ENCODE results near the gene CR1. TPM values are rescaled to one million over a fixed set of nuclear protein-coding genes. Genes with fewer than 3 reads are reported as not detected.
A peak's percentile ranks its signal among the peaks of the same experiment; 100 is the strongest.

CR1 gene
- total RNA-seq = 10 to 100 TPM; 10.1 to 11.5 TPM
- polyA plus RNA-seq = 1 to 10 TPM; 4.1 to 9.3 TPM

GRCh38 chr1:207495801-207496792 lies at the start of gene CR1:
TSS of gene CR1 (plus strand) at chr1:207496157. CDS start at chr1:207496268, 111 bp downstream.
- Mint-ChIP-seq H3K4me1 (peaks cover 5 to 13% (median 11%) of the 10 kb centered on the region in 4 donors), H3K36me3 (no peaks in the 10 kb centered on the region), H3K27ac (peak within 1 kb of the TSS in 5 of 7 donors; percentile 39 to 76 (median 58)), H3K27me3 (peaks cover 13 to 20% of the 10 kb centered on the region in 2 donors), H3K9me3 (no peaks in the 10 kb centered on the region), H3K4me3 (peak within 1 kb of the TSS; percentile 76 to 88 (median 82))
- peak in 4 of 5 donors; percentile 17 to 42 (median 30) for DNase-seq
- peak within 1 kb of the TSS in 1 of 2 donors; percentile 10 for H3K4me3 ChIP-seq (ENCODE audit: low read length in 2 of 2)
- no peak within 1 kb of the TSS for H3K27ac ChIP-seq (ENCODE audit: low read depth, low read length)
- H3K27me3 ChIP-seq (ENCODE audit: insufficient read depth, low read length) = peaks cover 6% of the 10 kb centered on the region
- no peaks in the 10 kb centered on the region for H3K36me3 ChIP-seq (ENCODE audit: insufficient read depth, low read length)
- peaks cover 6% of the 10 kb centered on the region for H3K4me1 ChIP-seq (ENCODE audit: insufficient read depth, low read length)
- intact Hi-C loops (cut with micrococcal nuclease) = no loop called here
- POLR2A ChIA-PET (ENCODE audit: partially characterized antibody) = interaction anchor here (0.7 to 1.3 kb wide), 4 partner anchors 32 to 42 kb away, joined by 3 to 5 read pairs (median 4); partner anchors contain the start of gene CR2
- H3K9me3 ChIP-seq (ENCODE audit: control insufficient read depth in 1 of 2, low read length in 2 of 2) = no peaks in the 10 kb centered on the region
- CTCF ChIA-PET (ENCODE audit: partially characterized antibody) = interaction anchor here (0.9 to 2.0 kb wide), 4 partner anchors 41 to 412 kb away, joined by 3 to 12 read pairs (median 5); partner anchors contain the start of genes C4BPB and CR2

GRCh38 chr1:207453710-207454045 lies 42.3 kb upstream of the CR1 start:
- H3K36me3 ChIP-seq (ENCODE audit: insufficient read depth, low read length) = no peaks in the 10 kb centered on the region
- H3K4me3 ChIP-seq (ENCODE audit: low read length in 2 of 2) = peak overlapping the region in 1 of 2 donors; percentile 25
- H3K27ac Mint-ChIP-seq = peak overlapping the region in 1 of 7 donors; percentile 24
- H3K27ac ChIP-seq (ENCODE audit: low read depth, low read length) = no peak overlapping the region
- H3K4me1 Mint-ChIP-seq = peaks cover 7 to 16% (median 12%) of the 10 kb centered on the region in 4 donors
- peaks cover 29% of the 10 kb centered on the region for H3K4me1 ChIP-seq (ENCODE audit: insufficient read depth, low read length)
- intact Hi-C loops (cut with micrococcal nuclease) = loop anchor here (1.0 kb wide), 1 partner anchor 46 kb away; no protein-coding TSS in a partner anchor
- H3K4me3 Mint-ChIP-seq = peak overlapping the region; percentile 43 to 82 (median 68)
- peaks cover 19% of the 10 kb centered on the region for H3K27me3 ChIP-seq (ENCODE audit: insufficient read depth, low read length)
- peaks cover 22 to 28% of the 10 kb centered on the region in 2 donors for H3K27me3 Mint-ChIP-seq
- CTCF ChIA-PET (ENCODE audit: partially characterized antibody) = interaction anchor here (0.9 to 5.4 kb wide), 7 partner anchors 10 to 370 kb away, joined by 3 to 51 read pairs (median 5); partner anchors contain the start of gene CR1
- no peaks in the 10 kb centered on the region for H3K9me3 ChIP-seq (ENCODE audit: control insufficient read depth in 1 of 2, low read length in 2 of 2)
- DNase-seq = no peak
- POLR2A ChIA-PET (ENCODE audit: partially characterized antibody) = interaction anchor here (1.0 to 1.8 kb wide), 3 partner anchors 10 to 46 kb away, joined by 3 to 7 read pairs (median 4); partner anchors contain the start of gene CR1
- H3K9me3 Mint-ChIP-seq = no peaks in the 10 kb centered on the region
- H3K36me3 Mint-ChIP-seq = no peaks in the 10 kb centered on the region

- Mint-ChIP-seq H3K4me3 (peak within 1 kb of the TSS; percentile 62 to 82 (median 74)), H3K4me1 (peaks cover 7 to 16% (median 12%) of the 10 kb centered on the region in 4 donors), H3K27ac (peak within 1 kb of the TSS in 2 of 7 donors; percentile 24 to 53), H3K9me3 (no peaks in the 10 kb centered on the region), H3K27me3 (peaks cover 22 to 28% of the 10 kb centered on the region in 2 donors), H3K36me3 (no peaks in the 10 kb centered on the region)
- DNase-seq = peak; percentile 25 to 44 (median 29)
- Histone ChIP-seq H3K4me1 (ENCODE audit: insufficient read depth, low read length) (peaks cover 34% of the 10 kb centered on the region), H3K4me3 (ENCODE audit: low read length in 2 of 2) (peak within 1 kb of the TSS in 1 of 2 donors; percentile 25), H3K36me3 (ENCODE audit: insufficient read depth, low read length) (no peaks in the 10 kb centered on the region), H3K9me3 (ENCODE audit: control insufficient read depth in 1 of 2, low read length in 2 of 2) (no peaks in the 10 kb centered on the region), H3K27ac (ENCODE audit: low read depth, low read length) (no peak within 1 kb of the TSS), H3K27me3 (ENCODE audit: insufficient read depth, low read length) (peaks cover 19% of the 10 kb centered on the region)
- CTCF ChIA-PET (ENCODE audit: partially characterized antibody) = interaction anchor here (0.6 to 5.4 kb wide), 8 partner anchors 10 to 370 kb away, joined by 3 to 51 read pairs (median 4); partner anchors contain the start of gene CR1
- POLR2A ChIA-PET (ENCODE audit: partially characterized antibody) = interaction anchor here (1.0 to 1.8 kb wide), 4 partner anchors 9 to 45 kb away, joined by 3 to 7 read pairs (median 4); partner anchors contain the start of gene CR1
- intact Hi-C loops (cut with micrococcal nuclease) = loop anchor here (1.0 kb wide), 1 partner anchor 45 kb away; no protein-coding TSS in a partner anchor
These were observed 41.7 kb upstream of the CR1 start, which contains the start of gene CR2 for GRCh38 chr1:207454046-207454964. TSS of gene CR2 (plus strand) at chr1:207454328. CDS start at chr1:207454419, 91 bp downstream.

- intact Hi-C loops (cut with micrococcal nuclease) = no loop called here
- no peaks in the 10 kb centered on the region for H3K36me3 Mint-ChIP-seq
- peak overlapping the region in 1 of 7 donors; percentile 33 for H3K27ac Mint-ChIP-seq
- H3K27me3 Mint-ChIP-seq = peaks cover 18 to 24% of the 10 kb centered on the region in 2 donors
- POLR2A ChIA-PET (ENCODE audit: partially characterized antibody) = interaction anchor here (1.1 to 1.8 kb wide), 3 partner anchors 33 to 44 kb away, joined by 3 to 7 read pairs (median 4); partner anchors contain the start of gene CR1
- peaks cover 12 to 25% (median 15%) of the 10 kb centered on the region in 4 donors for H3K4me1 Mint-ChIP-seq
- CTCF ChIA-PET (ENCODE audit: partially characterized antibody) = interaction anchor here (0.6 to 5.4 kb wide), 5 partner anchors 9 to 402 kb away, joined by 3 to 51 read pairs (median 10); partner anchors contain the start of genes CR1 and PFKFB2
- Histone ChIP-seq H3K27ac (ENCODE audit: low read depth, low read length) (no peak overlapping the region), H3K27me3 (ENCODE audit: insufficient read depth, low read length) (peaks cover 15% of the 10 kb centered on the region), H3K4me3 (ENCODE audit: low read length in 2 of 2) (no peak overlapping the region), H3K36me3 (ENCODE audit: insufficient read depth, low read length) (no peaks in the 10 kb centered on the region), H3K9me3 (ENCODE audit: control insufficient read depth in 1 of 2, low read length in 2 of 2) (no peaks in the 10 kb centered on the region), H3K4me1 (ENCODE audit: insufficient read depth, low read length) (peaks cover 43% of the 10 kb centered on the region)
- no peaks in the 10 kb centered on the region for H3K9me3 Mint-ChIP-seq
- DNase-seq = no peak
- H3K4me3 Mint-ChIP-seq = peak overlapping the region; percentile 17 to 82 (median 62)
These were observed 40.7 kb upstream of the CR1 start for GRCh38 chr1:207455183-207455754.

GRCh38 chr1:207458414-207458813 lies 37.5 kb upstream of the CR1 start:
- Histone ChIP-seq H3K4me3 (ENCODE audit: low read length in 2 of 2) (no peak overlapping the region), H3K36me3 (ENCODE audit: insufficient read depth, low read length) (no peaks in the 10 kb centered on the region), H3K27me3 (ENCODE audit: insufficient read depth, low read length) (peaks cover 15% of the 10 kb centered on the region), H3K9me3 (ENCODE audit: control insufficient read depth in 1 of 2, low read length in 2 of 2) (no peaks in the 10 kb centered on the region), H3K4me1 (ENCODE audit: insufficient read depth, low read length) (peaks cover 71% of the 10 kb centered on the region), H3K27ac (ENCODE audit: low read depth, low read length) (no peak overlapping the region)
- no peak overlapping the region for H3K4me3 Mint-ChIP-seq
- peaks cover 26 to 52% (median 35%) of the 10 kb centered on the region in 4 donors for H3K4me1 Mint-ChIP-seq
- ChIA-PET POLR2A (ENCODE audit: partially characterized antibody) (interaction anchor here (1.0 kb wide), 1 partner anchor 405 kb away, joined by 3 read pairs; the partner anchor contains the start of gene PFKFB2), CTCF (ENCODE audit: partially characterized antibody) (interaction anchor here (1.2 kb wide), 1 partner anchor 10 kb away, joined by 3 read pairs; no protein-coding TSS in a partner anchor)
- intact Hi-C loops (cut with micrococcal nuclease) = no loop called here
- peaks cover 8 to 12% of the 10 kb centered on the region in 2 donors for H3K27me3 Mint-ChIP-seq
- DNase-seq = no peak
- no peaks in the 10 kb centered on the region for H3K36me3 Mint-ChIP-seq
- no peaks in the 10 kb centered on the region for H3K9me3 Mint-ChIP-seq
- no peak overlapping the region for H3K27ac Mint-ChIP-seq

GRCh38 chr1:207459008-207459407 lies 36.9 kb upstream of the CR1 start:
- H3K4me3 ChIP-seq (ENCODE audit: low read length in 2 of 2) = no peak overlapping the region
- no peaks in the 10 kb centered on the region for H3K9me3 ChIP-seq (ENCODE audit: control insufficient read depth in 1 of 2, low read length in 2 of 2)
- H3K4me1 ChIP-seq (ENCODE audit: insufficient read depth, low read length) = peaks cover 73% of the 10 kb centered on the region
- no peaks in the 10 kb centered on the region for H3K9me3 Mint-ChIP-seq
- H3K4me3 Mint-ChIP-seq = no peak overlapping the region
- H3K27me3 Mint-ChIP-seq = peaks cover 8% of the 10 kb centered on the region in 2 donors
- CTCF ChIA-PET (ENCODE audit: partially characterized antibody) = no interaction called here
- peak; percentile 60 to 78 (median 64) for DNase-seq
- peaks cover 28 to 53% (median 37%) of the 10 kb centered on the region in 4 donors for H3K4me1 Mint-ChIP-seq
- H3K36me3 Mint-ChIP-seq = no peaks in the 10 kb centered on the region
- POLR2A ChIA-PET (ENCODE audit: partially characterized antibody) = no interaction called here
- intact Hi-C loops (cut with micrococcal nuclease) = no loop called here
- H3K36me3 ChIP-seq (ENCODE audit: insufficient read depth, low read length) = no peaks in the 10 kb centered on the region
- H3K27ac Mint-ChIP-seq = no peak overlapping the region
- no peak overlapping the region for H3K27ac ChIP-seq (ENCODE audit: low read depth, low read length)
- H3K27me3 ChIP-seq (ENCODE audit: insufficient read depth, low read length) = peaks cover 10% of the 10 kb centered on the region

All from CD4-positive, alpha-beta memory T cell (primary cell).